Activated CD4-positive, alpha-beta T cell treated with anti-CD3 and anti-CD28 coated beads, Interleukin-2, amount 10 ng/mL, durations not matched to agents 7 days and 5 days (primary cell): ENCODE measurements around the gene PPP1R12B. TPM values are rescaled to one million over a fixed set of nuclear protein-coding genes. Genes with fewer than 3 reads are reported as not detected.
A peak's percentile ranks its signal among the peaks of the same experiment; 100 is the strongest.
"Not testable (repeated sequence)": the region's sequence is repeated elsewhere in the genome, so short reads cannot be mapped to it uniquely, and the experiment has no call there.

ENCODE experiments used
- CTCF ChIA-PET: fragments of 350-600 bp; sonication (Branson Sonifier 250); formaldehyde crosslinking; loops from one replicate; lab custom pipeline; 2021; ENCODE audit warnings: antibody characterized with exemption; lab: Charles Lee
- POLR2A ChIA-PET: fragments of 350-600 bp; sonication (Branson Sonifier 250); formaldehyde crosslinking; loops from one replicate; lab custom pipeline; 2021; ENCODE audit warnings: antibody characterized with exemption; lab: Charles Lee
- DNase-seq: peaks from one replicate; pipeline ENCODE4 v3.0.0-alpha.2; 2020
- H3K27ac Mint-ChIP-seq: one replicate; pipeline ENCODE4 v1.8.0; 2021; ENCODE audit warnings: mild to moderate bottlenecking, moderate library complexity, mixed read lengths
- H3K27me3 Mint-ChIP-seq: one replicate; pipeline ENCODE4 v1.8.0; 2021; ENCODE audit warnings: mixed read lengths
- H3K36me3 Mint-ChIP-seq: one replicate; pipeline ENCODE4 v1.8.0; 2021; ENCODE audit warnings: low read depth, mixed read lengths
- H3K4me1 Mint-ChIP-seq: one replicate; pipeline ENCODE4 v1.8.0; 2021; ENCODE audit warnings: mixed read lengths
- H3K4me3 Mint-ChIP-seq: one replicate; pipeline ENCODE4 v1.8.0; 2021; ENCODE audit warnings: mild to moderate bottlenecking, moderate library complexity, mixed read lengths
- H3K9me3 Mint-ChIP-seq: one replicate; pipeline ENCODE4 v1.8.0; 2021; ENCODE audit warnings: mixed read lengths
- total RNA-seq, 2 experiments: library from RNA; stranded (reverse); gene quantifications; one replicate each; pipeline ENCODE4 v1.2.3, GENCODE V29; 2021

PPP1R12B gene
- total RNA-seq, 2 experiments from 2014 or later, result 20.2 to 25.0 TPM

GRCh38 chr1:202352583-202353197, 4.2 kb downstream of the PPP1R12B start:
- POLR2A ChIA-PET, H3K4me3 Mint-ChIP-seq, H3K36me3 Mint-ChIP-seq, H3K27me3 Mint-ChIP-seq, DNase-seq, H3K9me3 Mint-ChIP-seq, H3K27ac Mint-ChIP-seq: not testable (repeated sequence)
- H3K4me1 Mint-ChIP-seq, result peaks cover 24% of the 10 kb centered on the region
- CTCF ChIA-PET, result interaction anchor here (1.0 kb wide), 1 partner anchor 8 kb away, joined by 5 read pairs; no protein-coding TSS in a partner anchor

- no peak for DNase-seq
- Mint-ChIP-seq H3K9me3 (no peaks in the 10 kb centered on the region), H3K4me3 (no peak overlapping the region), H3K27ac (no peak overlapping the region), H3K36me3 (no peaks in the 10 kb centered on the region), H3K4me1 (peaks cover 7% of the 10 kb centered on the region), H3K27me3 (no peaks in the 10 kb centered on the region)
- ChIA-PET POLR2A (no interaction called here), CTCF (no interaction called here)
Measured at GRCh38 chr1:202355944-202356553, 7.5 kb downstream of the PPP1R12B start.

DNA sequence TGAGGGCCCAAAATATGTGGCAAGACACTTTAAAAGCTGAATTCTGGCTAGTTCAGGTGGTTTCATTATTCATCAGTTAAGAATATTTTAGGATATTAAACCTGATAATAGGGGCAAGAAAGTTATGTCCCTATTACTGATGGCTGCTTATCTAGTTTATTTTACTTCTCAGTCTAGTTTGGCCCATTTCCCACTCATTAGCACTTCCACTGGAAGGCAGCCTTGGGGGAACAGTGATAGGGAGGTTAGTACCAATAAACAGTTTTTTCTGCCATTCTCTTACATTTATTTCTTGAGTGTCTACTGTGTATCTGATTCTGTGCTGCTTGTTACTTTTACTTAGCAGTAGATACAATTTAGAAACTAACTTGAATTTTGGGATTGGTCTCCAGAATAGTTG, 9.0 kb downstream of the PPP1R12B start:
- DNase-seq, result no peak
- H3K4me3 Mint-ChIP-seq, result no peak overlapping the region
- peaks cover 2% of the 10 kb centered on the region for H3K4me1 Mint-ChIP-seq
- H3K36me3 Mint-ChIP-seq, result no peaks in the 10 kb centered on the region
- ChIA-PET CTCF (no interaction called here), POLR2A (no interaction called here)
- H3K9me3 Mint-ChIP-seq, result no peaks in the 10 kb centered on the region
- no peak overlapping the region for H3K27ac Mint-ChIP-seq
- no peaks in the 10 kb centered on the region for H3K27me3 Mint-ChIP-seq

- H3K4me1 Mint-ChIP-seq, result peaks cover 2% of the 10 kb centered on the region
- H3K27ac Mint-ChIP-seq, result no peak overlapping the region
- H3K9me3 Mint-ChIP-seq, result no peaks in the 10 kb centered on the region
- H3K4me3 Mint-ChIP-seq, result no peak overlapping the region
- H3K27me3 Mint-ChIP-seq, result no peaks in the 10 kb centered on the region
- CTCF ChIA-PET, result interaction anchor here (0.7 kb wide), 1 partner anchor 630 kb away, joined by 3 read pairs; no protein-coding TSS in a partner anchor
- POLR2A ChIA-PET, result no interaction called here
- DNase-seq, result no peak
- H3K36me3 Mint-ChIP-seq, result no peaks in the 10 kb centered on the region
Measured at GRCh38 chr1:202361224-202361623, 12.7 kb downstream of the PPP1R12B start.

DNA sequence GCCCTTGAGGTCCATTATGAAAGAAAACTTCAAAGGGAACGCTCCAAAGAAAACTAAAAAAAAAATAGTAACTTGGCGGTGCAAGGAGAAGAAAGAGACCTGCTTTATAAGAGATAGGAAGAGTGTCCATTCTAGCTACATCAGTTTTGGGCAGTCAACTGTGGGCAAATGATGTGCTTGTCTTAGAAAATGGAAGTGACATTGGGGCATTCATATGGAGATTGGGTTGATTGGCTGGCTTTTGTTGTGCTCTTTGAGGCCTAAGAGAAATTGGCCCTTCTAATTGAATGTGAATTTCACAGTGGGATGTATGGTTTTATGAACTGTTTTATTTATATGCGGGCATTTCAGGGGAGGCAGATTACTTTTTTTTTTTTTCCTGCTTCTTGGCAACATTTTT, 13.2 kb downstream of the PPP1R12B start:
- POLR2A ChIA-PET, result no interaction called here
- CTCF ChIA-PET, result no interaction called here
- peaks cover 2% of the 10 kb centered on the region for H3K4me1 Mint-ChIP-seq
- no peak for DNase-seq
- no peak overlapping the region for H3K27ac Mint-ChIP-seq
- no peaks in the 10 kb centered on the region for H3K27me3 Mint-ChIP-seq
- H3K9me3 Mint-ChIP-seq, result no peaks in the 10 kb centered on the region
- H3K36me3 Mint-ChIP-seq, result no peaks in the 10 kb centered on the region
- no peak overlapping the region for H3K4me3 Mint-ChIP-seq

GRCh38 chr1:202362212-202362611, 13.7 kb downstream of the PPP1R12B start:
- ChIA-PET POLR2A (no interaction called here), CTCF (no interaction called here)
- no peaks in the 10 kb centered on the region for H3K36me3 Mint-ChIP-seq
- H3K9me3 Mint-ChIP-seq, result no peaks in the 10 kb centered on the region
- no peak overlapping the region for H3K4me3 Mint-ChIP-seq
- H3K27ac Mint-ChIP-seq, result no peak overlapping the region
- H3K4me1 Mint-ChIP-seq, result peaks cover 2% of the 10 kb centered on the region
- no peak for DNase-seq
- H3K27me3 Mint-ChIP-seq, result no peaks in the 10 kb centered on the region

DNA sequence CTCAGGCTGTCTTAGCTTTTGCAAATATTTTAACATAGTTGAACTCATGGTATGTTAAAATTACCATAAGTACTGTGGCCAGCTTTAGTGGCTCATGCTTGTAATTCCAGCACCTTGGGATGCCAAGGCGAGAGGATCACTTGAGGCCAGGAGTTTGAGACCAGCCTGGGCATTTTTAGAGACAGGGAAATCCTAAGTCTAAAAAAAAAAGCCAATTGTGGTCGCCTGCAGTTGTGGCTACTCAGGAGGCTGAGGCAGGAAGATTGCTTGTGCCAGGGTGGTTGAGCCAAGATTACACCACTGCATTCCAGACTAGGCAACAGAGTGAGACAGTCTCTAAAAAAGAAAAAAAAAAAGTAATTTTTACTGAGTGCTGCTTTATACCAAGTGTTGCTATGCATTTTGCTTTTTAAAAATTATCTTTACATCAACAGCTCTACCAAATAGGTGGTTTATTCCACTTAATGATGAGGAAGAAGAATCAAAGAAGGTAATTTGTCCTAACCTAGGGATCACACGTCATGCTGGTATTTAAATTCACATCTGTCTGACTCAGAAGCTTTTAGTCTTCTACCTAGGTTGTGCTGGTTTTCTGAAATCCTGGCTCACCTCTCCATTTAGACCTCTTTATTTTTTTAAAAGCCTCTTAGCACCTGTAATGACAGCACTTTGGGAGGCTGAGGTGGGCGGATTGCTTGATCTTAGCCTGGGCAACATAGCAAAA, 16.8 kb downstream of the PPP1R12B start:
- no peak overlapping the region for H3K27ac Mint-ChIP-seq
- no peak overlapping the region for H3K4me3 Mint-ChIP-seq
- no peaks in the 10 kb centered on the region for H3K27me3 Mint-ChIP-seq
- H3K36me3 Mint-ChIP-seq, result no peaks in the 10 kb centered on the region
- no peak for DNase-seq
- ChIA-PET CTCF (interaction anchor here (0.6 kb wide), 1 partner anchor 278 kb away, joined by 3 read pairs; no protein-coding TSS in a partner anchor), POLR2A (interaction anchor here (0.7 kb wide), 1 partner anchor 16 kb away, joined by 4 read pairs; no protein-coding TSS in a partner anchor)
- no peaks in the 10 kb centered on the region for H3K9me3 Mint-ChIP-seq
- no peaks in the 10 kb centered on the region for H3K4me1 Mint-ChIP-seq

DNA sequence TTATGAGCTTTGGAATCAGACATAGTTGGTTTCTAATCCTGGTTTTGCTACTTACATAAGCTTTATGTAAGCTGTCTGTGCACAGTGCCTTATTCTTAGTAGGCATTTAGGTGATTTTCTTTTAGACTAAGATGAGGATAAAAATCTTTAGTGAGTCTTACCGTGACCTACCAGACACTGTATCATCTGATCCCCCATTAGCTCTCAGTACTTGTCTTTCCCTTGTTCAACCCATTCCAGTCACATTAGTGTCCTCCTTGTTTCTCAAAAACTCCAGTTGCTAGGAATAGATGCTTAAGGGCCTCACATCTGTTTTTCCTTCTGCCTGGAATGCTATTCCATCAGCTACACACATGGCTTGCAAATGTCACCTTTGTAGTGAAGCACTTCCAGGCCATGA, 18.8 kb downstream of the PPP1R12B start:
- no peaks in the 10 kb centered on the region for H3K36me3 Mint-ChIP-seq
- H3K27ac Mint-ChIP-seq, result no peak overlapping the region
- no peaks in the 10 kb centered on the region for H3K27me3 Mint-ChIP-seq
- POLR2A ChIA-PET, result no interaction called here
- CTCF ChIA-PET, result no interaction called here
- H3K9me3 Mint-ChIP-seq, result no peaks in the 10 kb centered on the region
- no peaks in the 10 kb centered on the region for H3K4me1 Mint-ChIP-seq
- no peak for DNase-seq
- no peak overlapping the region for H3K4me3 Mint-ChIP-seq

- CTCF ChIA-PET, result interaction anchor here (1.2 kb wide), 1 partner anchor 21 kb away, joined by 5 read pairs; no protein-coding TSS in a partner anchor
- H3K4me3 Mint-ChIP-seq, H3K27me3 Mint-ChIP-seq, H3K36me3 Mint-ChIP-seq, H3K27ac Mint-ChIP-seq, POLR2A ChIA-PET, H3K9me3 Mint-ChIP-seq, H3K4me1 Mint-ChIP-seq, DNase-seq: not testable (repeated sequence)
Measured at GRCh38 chr1:202370906-202371305, 22.4 kb downstream of the PPP1R12B start.

- H3K4me3 Mint-ChIP-seq, result no peak overlapping the region
- H3K9me3 Mint-ChIP-seq, result no peaks in the 10 kb centered on the region
- ChIA-PET POLR2A (no interaction called here), CTCF (no interaction called here)
- H3K27me3 Mint-ChIP-seq, result no peaks in the 10 kb centered on the region
- no peak overlapping the region for H3K27ac Mint-ChIP-seq
- peaks cover 2% of the 10 kb centered on the region for H3K4me1 Mint-ChIP-seq
- DNase-seq, result no peak
- H3K36me3 Mint-ChIP-seq, result no peaks in the 10 kb centered on the region
Measured at GRCh38 chr1:202374099-202374498, 25.6 kb downstream of the PPP1R12B start.

DNA sequence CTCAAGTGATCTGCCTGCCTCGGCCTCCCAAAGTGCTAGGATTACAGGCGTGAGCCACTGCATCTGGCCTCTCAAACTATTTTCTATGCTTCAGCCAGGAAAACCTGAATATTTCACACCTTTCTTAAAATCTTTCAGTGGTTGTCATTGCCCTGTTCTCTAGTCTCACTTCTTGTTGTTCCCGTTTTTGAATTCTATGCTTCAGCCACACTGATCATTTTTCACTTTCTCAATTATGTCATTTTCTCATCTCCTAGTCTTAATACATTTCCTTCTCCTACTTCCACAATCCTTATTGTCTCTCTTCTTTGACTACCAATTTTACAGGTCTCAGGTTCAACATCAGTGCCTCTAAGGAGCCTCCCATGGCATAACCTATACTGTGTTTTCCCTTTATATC, 26.7 kb downstream of the PPP1R12B start:
- CTCF ChIA-PET, H3K4me1 Mint-ChIP-seq, H3K27ac Mint-ChIP-seq, POLR2A ChIA-PET, DNase-seq, H3K4me3 Mint-ChIP-seq, H3K9me3 Mint-ChIP-seq, H3K27me3 Mint-ChIP-seq, H3K36me3 Mint-ChIP-seq: not testable (repeated sequence)

- no peak for DNase-seq
- Mint-ChIP-seq H3K27ac (no peak overlapping the region), H3K9me3 (no peaks in the 10 kb centered on the region), H3K36me3 (no peaks in the 10 kb centered on the region), H3K4me3 (no peak overlapping the region), H3K4me1 (peaks cover 12% of the 10 kb centered on the region), H3K27me3 (no peaks in the 10 kb centered on the region)
- ChIA-PET CTCF (interaction anchor here (1.2 kb wide), 1 partner anchor 9 kb away, joined by 3 read pairs; no protein-coding TSS in a partner anchor), POLR2A (no interaction called here)
Measured at GRCh38 chr1:202376247-202376646, 27.7 kb downstream of the PPP1R12B start.

GRCh38 chr1:202379884-202380529, 31.5 kb downstream of the PPP1R12B start:
- H3K27me3 Mint-ChIP-seq, H3K4me3 Mint-ChIP-seq, CTCF ChIA-PET, POLR2A ChIA-PET, H3K36me3 Mint-ChIP-seq, H3K9me3 Mint-ChIP-seq: not testable (repeated sequence)
- H3K4me1 Mint-ChIP-seq, result peaks cover 12% of the 10 kb centered on the region
- peak overlapping the region; percentile 34 for H3K27ac Mint-ChIP-seq
- DNase-seq, result peak; percentile 17
